HG03378 (cell line): ENCODE results near the gene MAP3K3.
A peak's percentile ranks its signal among the peaks of the same experiment; 100 is the strongest.

Source experiments
- ATAC-seq: cut with Tn5 transposase; IDR thresholded peaks from one replicate; pipeline ENCODE4 v1.9.1; 2021; ENCODE audit warnings: mild to moderate bottlenecking, moderate library complexity; ENCODE audit not compliant: unreplicated experiment

The MAP3K3 gene

DNA sequence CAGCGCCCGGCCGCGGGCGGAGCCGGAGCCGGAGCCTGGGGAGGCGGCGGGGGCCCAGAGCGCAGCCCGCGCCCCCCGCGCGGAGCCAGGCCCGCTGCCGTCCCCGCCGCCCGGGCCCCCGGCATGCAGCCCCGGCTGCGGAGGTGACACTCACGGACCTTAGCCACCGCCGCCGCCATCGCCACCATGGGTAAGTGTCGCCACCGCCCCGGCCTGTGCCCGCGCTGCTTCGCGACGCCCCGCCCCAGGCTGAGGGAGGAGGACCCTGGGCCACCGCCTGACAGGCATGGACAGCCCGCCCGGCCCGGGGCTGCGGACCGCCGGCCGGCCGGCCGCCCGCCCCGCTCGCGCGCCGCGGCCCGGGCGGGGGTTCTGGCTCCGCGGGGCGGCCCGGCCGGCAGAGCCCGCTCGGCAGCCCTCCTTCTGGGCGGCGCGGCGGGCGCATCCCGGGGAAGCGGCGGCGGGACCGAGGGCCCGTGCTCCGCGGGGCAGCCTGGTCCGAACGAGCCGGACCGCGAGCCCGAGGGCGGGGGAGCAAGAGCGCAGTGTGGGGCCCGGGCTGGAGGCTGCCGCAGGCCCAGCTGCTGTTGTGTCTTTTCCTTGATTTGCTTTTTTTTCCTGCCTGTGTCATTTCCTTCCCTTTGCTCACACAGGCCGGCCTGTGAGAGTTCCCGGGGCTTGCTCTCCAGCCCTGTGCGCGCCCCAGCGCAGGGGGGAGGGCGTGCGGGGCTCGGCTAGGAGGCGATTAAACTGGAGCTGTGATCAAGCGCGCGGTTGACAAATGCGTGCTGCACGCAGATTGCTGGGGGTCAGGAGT lies 565 bp downstream of the MAP3K3 start:
- no peak for ATAC-seq

GRCh38 chr17:63623786-63624530 lies 1.7 kb downstream of the MAP3K3 start:
- no peak for ATAC-seq

DNA sequence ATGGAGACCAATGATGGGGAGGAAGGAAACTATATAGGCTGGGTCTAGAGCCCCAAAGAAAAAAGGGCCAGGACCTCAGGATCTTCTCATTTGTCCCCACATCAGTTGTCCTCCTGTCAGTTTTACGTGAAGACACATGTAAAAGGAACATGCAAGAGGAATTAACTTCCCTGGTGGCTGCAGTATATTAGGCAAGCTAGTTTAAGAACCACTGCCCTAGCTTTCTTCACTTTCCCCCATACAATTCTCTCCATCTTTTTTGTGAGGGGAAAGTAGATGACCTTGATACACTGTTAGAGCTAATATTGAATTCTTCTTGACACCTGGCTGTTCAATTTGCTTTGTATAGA lies 2.3 kb downstream of the MAP3K3 start:
- ATAC-seq: no peak

DNA sequence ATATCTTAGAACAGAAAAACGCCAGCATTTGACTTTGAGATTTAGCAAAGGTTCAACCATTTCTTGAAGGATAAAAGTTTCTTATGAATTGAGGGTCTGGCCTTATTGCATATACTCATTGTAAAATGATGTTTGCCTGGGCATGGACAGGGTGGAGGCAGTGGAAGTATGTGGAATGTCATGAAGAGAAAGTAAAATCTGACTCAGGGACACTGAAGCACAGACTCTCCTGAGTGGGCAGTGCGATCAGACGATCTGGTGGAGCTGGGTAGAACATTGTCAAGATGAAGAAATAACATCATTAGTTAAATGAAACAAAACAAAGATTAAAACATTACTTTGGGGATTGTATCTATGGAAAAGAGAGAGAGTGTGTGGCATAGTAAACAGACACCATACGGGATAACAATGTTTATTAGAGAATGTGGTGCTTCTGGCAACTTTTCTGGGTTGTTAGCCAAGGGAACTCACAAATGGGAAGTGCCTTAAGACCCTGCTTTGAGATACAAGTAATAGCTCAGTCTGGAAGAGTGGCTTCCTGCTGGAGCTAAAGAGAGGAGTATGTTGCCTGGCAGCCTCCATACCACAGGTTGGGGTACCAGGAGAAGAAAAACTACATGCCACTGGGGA lies 4.4 kb downstream of the MAP3K3 start:
- ATAC-seq: no peak

- no peak for ATAC-seq
These were observed 7.4 kb downstream of the MAP3K3 start for GRCh38 chr17:63629627-63630026.

GRCh38 chr17:63631062-63631461 lies 8.8 kb downstream of the MAP3K3 start:
- ATAC-seq: no peak

- no peak for ATAC-seq
These were observed 9.4 kb downstream of the MAP3K3 start for GRCh38 chr17:63631626-63632025.

GRCh38 chr17:63633742-63634141 lies 11.5 kb downstream of the MAP3K3 start:
- ATAC-seq: no peak

GRCh38 chr17:63634163-63634562 lies 11.9 kb downstream of the MAP3K3 start:
- ATAC-seq: no peak

GRCh38 chr17:63634816-63635215 lies 12.6 kb downstream of the MAP3K3 start:
- no peak for ATAC-seq

- no peak for ATAC-seq
These were observed 13.1 kb downstream of the MAP3K3 start for GRCh38 chr17:63635290-63635689.

DNA sequence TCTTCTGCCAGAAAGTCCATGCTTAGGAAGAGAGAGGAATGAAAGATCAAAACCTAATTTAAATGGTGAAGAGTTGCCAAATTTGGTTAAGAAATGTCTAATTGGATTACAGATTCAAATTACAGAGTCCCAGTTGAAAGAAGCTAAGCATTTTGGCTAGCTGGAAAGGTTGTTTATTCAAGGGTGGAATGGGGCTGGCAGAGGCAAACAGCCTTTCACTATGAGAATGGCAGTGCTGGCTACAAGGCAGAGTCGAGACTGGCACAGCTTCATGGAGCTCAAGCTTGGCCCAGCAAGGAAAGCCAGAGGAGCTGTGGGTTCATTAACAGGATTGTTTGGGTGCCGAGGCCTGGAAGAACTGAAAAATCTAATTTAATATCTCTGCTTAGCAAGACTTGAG lies 13.6 kb downstream of the MAP3K3 start:
- no peak for ATAC-seq

- ATAC-seq: no peak
These were observed 16.9 kb downstream of the MAP3K3 start for GRCh38 chr17:63639125-63639524.

DNA sequence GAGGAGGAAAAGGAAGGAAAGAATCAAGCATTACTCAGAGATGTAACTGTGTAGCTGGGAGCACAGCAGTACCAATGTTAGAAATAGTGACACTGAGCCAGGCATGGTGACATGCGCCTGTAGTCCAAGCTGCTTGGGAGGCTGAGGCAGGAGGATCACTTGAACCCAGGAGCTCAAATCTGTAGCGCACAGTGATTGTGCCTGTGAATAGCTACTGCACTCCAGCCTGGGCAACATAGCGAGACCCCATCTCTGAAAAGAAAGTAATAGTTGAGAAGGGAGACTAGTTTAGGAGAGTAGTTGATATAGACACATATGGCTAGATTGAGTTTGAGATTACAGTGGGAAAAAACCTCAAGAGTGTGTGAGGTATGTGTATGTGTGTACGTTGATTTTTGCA lies 17.8 kb downstream of the MAP3K3 start:
- no peak for ATAC-seq

- ATAC-seq: no peak
These were observed 19.7 kb downstream of the MAP3K3 start for GRCh38 chr17:63641692-63642448.

GRCh38 chr17:63644846-63645245 lies 22.6 kb downstream of the MAP3K3 start:
- ATAC-seq: no peak

GRCh38 chr17:63645775-63646487 lies 23.7 kb downstream of the MAP3K3 start:
- ATAC-seq: peak; percentile 45

DNA sequence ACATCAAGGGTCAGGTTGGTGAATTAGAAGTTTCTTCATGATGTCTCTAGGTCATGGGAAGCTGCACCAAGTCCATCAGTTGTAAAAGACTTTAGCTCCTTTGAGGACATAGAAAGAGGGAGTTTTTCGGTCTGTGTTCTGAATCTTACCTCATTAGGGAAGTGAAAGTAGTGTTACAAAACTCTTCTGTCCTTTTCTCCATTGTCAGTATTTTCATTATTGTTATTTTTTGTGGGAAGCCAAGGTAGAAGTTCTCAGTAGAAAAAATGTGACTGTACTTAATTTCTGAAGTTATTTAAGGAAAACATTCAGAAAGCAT lies 24.2 kb downstream of the MAP3K3 start:
- ATAC-seq: peak; percentile 81

GRCh38 chr17:63647065-63647725 lies 25.0 kb downstream of the MAP3K3 start:
- ATAC-seq: no peak

DNA sequence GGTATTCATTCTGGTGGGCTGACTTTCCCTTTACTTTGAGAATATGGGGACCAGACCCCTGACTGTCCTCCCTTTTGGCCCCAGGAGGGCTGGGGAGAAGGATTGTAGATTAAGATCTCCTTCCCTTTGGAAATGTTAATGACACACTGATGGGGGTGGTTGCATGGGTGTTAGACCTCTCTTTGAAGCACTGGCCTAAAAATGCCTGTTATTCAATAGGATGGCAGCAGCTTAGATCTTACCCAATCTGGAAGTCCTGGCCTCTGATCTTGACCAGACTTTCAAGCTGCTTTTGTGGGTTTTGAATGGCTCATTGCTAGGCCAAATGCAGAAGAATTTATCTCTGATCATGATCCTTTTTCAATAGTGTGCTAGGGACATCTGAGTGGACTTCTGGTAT lies 25.7 kb downstream of the MAP3K3 start:
- ATAC-seq: no peak
